Gastrocnemius medialis (tissue), 4 donors: ENCODE measurements around the gene JMJD1C.

Experiments
- POLR2A ChIP-seq, 2 donors: fragments of 450-650 bp; IDR thresholded peaks; one replicate each; pipeline ENCODE4 v1.6.1; 2017; ENCODE audit warnings: antibody characterized with exemption in 2 of 2, mild to moderate bottlenecking in 2 of 2, moderate library complexity in 2 of 2
- TF ChIP-seq, protein P1 (sequence below), 5 experiments: fragments of 450-650 bp in 3 of 5; fragments of 200-600 bp in 2 of 5; sonication (generic) in 2 of 5; IDR thresholded peaks in 4 of 5; conservative IDR thresholded peaks in 1 of 5; 1 replicate in 4 of 5; 2 replicates in 1 of 5; pipeline ENCODE4 v1.5.1; 2016 to 2019; ENCODE audit warnings: antibody characterized with exemption in 5 of 5, mild to moderate bottlenecking in 3 of 5, moderate library complexity in 3 of 5

DNA sequence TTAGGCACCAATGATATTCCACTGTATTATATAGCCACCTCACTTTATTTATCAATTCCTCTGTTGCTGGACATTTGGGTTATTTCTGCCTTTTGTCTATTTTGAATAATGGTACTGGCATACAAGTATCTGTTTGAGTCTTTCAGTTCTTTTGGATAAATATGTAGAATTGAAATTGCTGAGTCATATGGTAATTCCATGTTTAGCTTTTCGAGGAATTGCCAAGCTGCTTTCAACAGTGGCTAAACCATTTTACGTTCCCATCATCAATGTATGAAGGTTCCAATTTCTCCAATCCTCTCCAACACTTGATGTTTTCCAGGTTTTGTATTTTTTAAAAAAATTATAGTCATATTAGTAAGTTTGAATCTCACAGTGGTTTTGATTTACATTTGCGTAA, 42.3 kb downstream of the JMJD1C start:
- TF ChIP-seq POLR2A (IDR thresholded peaks at IDR 0.05), result no peak
- TF ChIP-seq, protein P1, sequence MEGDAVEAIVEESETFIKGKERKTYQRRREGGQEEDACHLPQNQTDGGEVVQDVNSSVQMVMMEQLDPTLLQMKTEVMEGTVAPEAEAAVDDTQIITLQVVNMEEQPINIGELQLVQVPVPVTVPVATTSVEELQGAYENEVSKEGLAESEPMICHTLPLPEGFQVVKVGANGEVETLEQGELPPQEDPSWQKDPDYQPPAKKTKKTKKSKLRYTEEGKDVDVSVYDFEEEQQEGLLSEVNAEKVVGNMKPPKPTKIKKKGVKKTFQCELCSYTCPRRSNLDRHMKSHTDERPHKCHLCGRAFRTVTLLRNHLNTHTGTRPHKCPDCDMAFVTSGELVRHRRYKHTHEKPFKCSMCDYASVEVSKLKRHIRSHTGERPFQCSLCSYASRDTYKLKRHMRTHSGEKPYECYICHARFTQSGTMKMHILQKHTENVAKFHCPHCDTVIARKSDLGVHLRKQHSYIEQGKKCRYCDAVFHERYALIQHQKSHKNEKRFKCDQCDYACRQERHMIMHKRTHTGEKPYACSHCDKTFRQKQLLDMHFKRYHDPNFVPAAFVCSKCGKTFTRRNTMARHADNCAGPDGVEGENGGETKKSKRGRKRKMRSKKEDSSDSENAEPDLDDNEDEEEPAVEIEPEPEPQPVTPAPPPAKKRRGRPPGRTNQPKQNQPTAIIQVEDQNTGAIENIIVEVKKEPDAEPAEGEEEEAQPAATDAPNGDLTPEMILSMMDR (IDR thresholded peaks at IDR 0.05 in 4 of 5, conservative IDR thresholded peaks at IDR 0.05 in 1 of 5), result no peak
